Caco-2 (cell line): ENCODE results near the gene SLC30A9. TPM values are rescaled to one million over a fixed set of nuclear protein-coding genes. Genes with fewer than 3 reads are reported as not detected.

Source experiments
- BruUV-seq: library from RNA; stranded (reverse); fragments of 400-500 nt; replicated peaks from 2 replicates; lab custom pipeline; 2021; lab: Mats Ljungman, UMichigan
- CTCF ChIA-PET: fragments of 300-600 bp; sonication (Branson Sonifier 250); formaldehyde crosslinking; loops from one replicate; lab custom pipeline; 2022; ENCODE audit warnings: antibody characterized with exemption; lab: Charles Lee
- POLR2A ChIA-PET: fragments of 300-600 bp; sonication (Branson Sonifier 250); formaldehyde crosslinking; loops from one replicate; lab custom pipeline; 2022; ENCODE audit warnings: antibody characterized with exemption; lab: Charles Lee
- DNase-seq, 2 experiments: peaks; one replicate each; pipeline versions ENCODE4 v3.0.0 to v3.0.0-alpha.2; 2020 to 2022
- H3K27me3 ChIP-seq: replicated peaks from 2 replicates; pipeline ENCODE4 v1.6.0; 2011; ENCODE audit warnings: low read length; ENCODE audit not compliant: control insufficient read depth, insufficient read depth
- H3K36me3 ChIP-seq: 2 replicates; pipeline ENCODE4 v1.5.1; 2011; ENCODE audit warnings: low read length; ENCODE audit not compliant: control insufficient read depth, insufficient read depth
- H3K4me1 ChIP-seq: fragments of 250-450 bp; sonication (Bioruptor Pico); 2 replicates; pipeline ENCODE4 v1.5.1; 2020; ENCODE audit warnings: mild to moderate bottlenecking
- H3K4me3 ChIP-seq: 2 replicates; pipeline ENCODE4 v1.5.1; 2011; ENCODE audit warnings: low read depth, mild to moderate bottlenecking, control low read depth, low read length
- H3K9me3 ChIP-seq: fragments of 250-450 bp; sonication (Bioruptor Pico); 2 replicates; pipeline ENCODE4 v1.5.1; 2020; ENCODE audit warnings: mild to moderate bottlenecking, moderate library complexity
- H3K27ac Mint-ChIP-seq: one replicate; pipeline ENCODE4 v1.8.0; 2022; ENCODE audit warnings: mixed read lengths; ENCODE audit not compliant: unreplicated experiment
- H3K27me3 Mint-ChIP-seq: one replicate; pipeline ENCODE4 v1.8.0; 2022; ENCODE audit warnings: mixed read lengths; ENCODE audit not compliant: insufficient read depth, unreplicated experiment
- H3K36me3 Mint-ChIP-seq: one replicate; pipeline ENCODE4 v1.8.0; 2022; ENCODE audit warnings: mild to moderate bottlenecking, mixed read lengths; ENCODE audit not compliant: insufficient read depth, unreplicated experiment
- H3K4me1 Mint-ChIP-seq: one replicate; pipeline ENCODE4 v1.8.0; 2022; ENCODE audit warnings: low read depth, mixed read lengths; ENCODE audit not compliant: unreplicated experiment
- H3K4me3 Mint-ChIP-seq: one replicate; pipeline ENCODE4 v1.8.0; 2022; ENCODE audit warnings: mild to moderate bottlenecking, moderate library complexity, mixed read lengths; ENCODE audit not compliant: unreplicated experiment
- H3K9me3 Mint-ChIP-seq: one replicate; pipeline ENCODE4 v1.8.0; 2022; ENCODE audit warnings: mixed read lengths; ENCODE audit not compliant: unreplicated experiment
- CTCF ChIP-seq, 2 experiments: fragments of 200-600 bp in 1 of 2; IDR thresholded peaks; 1 replicate in 1 of 2; 2 replicates in 1 of 2; pipeline versions ENCODE4 v1.5.1 to v1.8.0; 2011 to 2022; ENCODE audit warnings: antibody characterized with exemption in 1 of 2, control low read depth in 1 of 2, inconsistent platforms in 1 of 2, low read depth in 1 of 2, low read length in 1 of 2, mild to moderate bottlenecking in 1 of 2, moderate library complexity in 1 of 2; ENCODE audit not compliant: insufficient read depth in 1 of 2, severe bottlenecking in 1 of 2, unreplicated experiment in 1 of 2
- intact Hi-C: fragments of 100-400 bp; cut with micrococcal nuclease; formaldehyde crosslinking; loops from one replicate; pipeline ENCODE4 v1.10.0; 2022; ENCODE audit not compliant: unreplicated experiment
- total RNA-seq: library from RNA; stranded (reverse); gene quantifications from 2 replicates; pipeline ENCODE4 v1.2.3, GENCODE V29; 2022

Gene SLC30A9
- total RNA-seq, 1 experiment from 2014 or later, result 57.1 TPM

DNA sequence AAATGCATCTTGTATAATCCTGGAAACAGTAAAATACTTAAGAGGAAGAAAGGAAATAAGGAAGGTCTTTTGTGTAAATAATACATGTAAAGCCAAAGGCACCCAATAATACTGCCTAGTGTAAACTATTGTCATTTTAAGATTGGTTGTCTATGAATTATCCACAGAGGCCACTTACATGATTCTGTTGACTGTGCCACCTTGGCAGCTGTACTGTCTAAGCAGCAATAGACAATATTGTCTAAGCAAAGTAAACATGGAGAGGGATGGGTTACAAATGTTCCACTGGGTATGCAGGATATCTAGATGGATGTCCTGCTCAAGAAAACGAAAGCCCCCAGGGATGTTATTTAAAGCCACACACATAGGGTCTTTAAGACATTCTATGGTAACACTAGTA lies 142.7 kb downstream of the SLC30A9 start:
- no TSS peak for BruUV-seq
- H3K27ac Mint-ChIP-seq, result no peak overlapping the region
- Histone ChIP-seq H3K4me1 (no peaks in the 10 kb centered on the region), H3K9me3 (peaks cover 3% of the 10 kb centered on the region; the same call in 1 of the 2 replicates), H3K36me3 (no peaks in the 10 kb centered on the region), H3K4me3 (no peak overlapping the region), H3K27me3 (no peaks in the 10 kb centered on the region)
- no peak for TF ChIP-seq CTCF (IDR thresholded peaks at IDR 0.05; ENCODE audit: insufficient read depth in 1 of 2, low read depth in 1 of 2, low read length in 1 of 2, severe bottlenecking in 1 of 2, unreplicated experiment in 1 of 2)
- no peaks in the 10 kb centered on the region for H3K36me3 Mint-ChIP-seq
- CTCF ChIA-PET, result no interaction called here
- H3K4me1 Mint-ChIP-seq, result no peaks in the 10 kb centered on the region
- intact Hi-C loops, result no loop called here
- peaks cover 9% of the 10 kb centered on the region for H3K27me3 Mint-ChIP-seq
- DNase-seq, result no peak
- H3K9me3 Mint-ChIP-seq, result no peaks in the 10 kb centered on the region
- H3K4me3 Mint-ChIP-seq, result no peak overlapping the region
- POLR2A ChIA-PET, result no interaction called here

DNA sequence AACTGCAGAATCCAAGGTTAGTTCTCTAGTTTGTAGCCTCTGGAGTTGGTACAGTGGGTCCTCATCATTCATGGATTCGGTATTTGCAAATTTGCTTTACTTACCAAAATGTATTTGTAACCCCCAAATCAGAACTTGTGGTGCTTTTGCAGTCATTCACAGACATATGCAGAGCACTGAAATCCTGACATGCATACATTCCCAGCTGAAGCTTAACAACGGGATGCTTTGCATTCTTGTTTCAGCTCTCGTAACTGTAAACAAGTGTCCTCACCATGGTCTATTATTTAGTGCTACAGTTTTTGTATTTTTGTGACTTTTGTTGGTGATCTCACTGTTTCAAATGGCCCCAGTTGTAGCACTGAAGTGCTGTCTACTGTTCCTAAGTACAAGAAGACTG lies 146.0 kb downstream of the SLC30A9 start:
- Mint-ChIP-seq H3K27ac (no peak overlapping the region), H3K4me3 (no peak overlapping the region), H3K9me3 (no peaks in the 10 kb centered on the region), H3K27me3 (peaks cover 11% of the 10 kb centered on the region), H3K4me1 (no peaks in the 10 kb centered on the region), H3K36me3 (no peaks in the 10 kb centered on the region)
- H3K9me3 ChIP-seq, result peaks cover 3% of the 10 kb centered on the region; the same call in 1 of the 2 replicates
- no peaks in the 10 kb centered on the region for H3K4me1 ChIP-seq
- DNase-seq, result no peak
- no peaks in the 10 kb centered on the region for H3K36me3 ChIP-seq
- no peak overlapping the region for H3K4me3 ChIP-seq
- CTCF ChIA-PET, result no interaction called here
- no peak for TF ChIP-seq CTCF (IDR thresholded peaks at IDR 0.05; ENCODE audit: insufficient read depth in 1 of 2, low read depth in 1 of 2, low read length in 1 of 2, severe bottlenecking in 1 of 2, unreplicated experiment in 1 of 2)
- no TSS peak for BruUV-seq
- intact Hi-C loops, result no loop called here
- H3K27me3 ChIP-seq, result no peaks in the 10 kb centered on the region
- POLR2A ChIA-PET, result no interaction called here

Other genes with a start within 250 kb of the SLC30A9 start
- not detected in 2 replicates for gene PHOX2B, start 241.8 kb upstream of the SLC30A9 start, total RNA-seq
- gene TMEM33, start 55.1 kb upstream of the SLC30A9 start, total RNA-seq, result 66.2 and 78.0 TPM in 2 replicates
- 0.23 and 0.36 TPM in 2 replicates for gene DCAF4L1, start 8.8 kb upstream of the SLC30A9 start, total RNA-seq
- gene BEND4, start 162.1 kb downstream of the SLC30A9 start, total RNA-seq, result not detected in 2 replicates